Measurements from ENCODE around the gene SORCS2. TPM values are rescaled to one million over a fixed set of nuclear protein-coding genes. Genes with fewer than 3 reads are reported as not detected.

The SORCS2 gene
- total RNA-seq, 4 donors from 2014 or later: 1.1 to 2.5 (median 2.0) TPM

DNA sequence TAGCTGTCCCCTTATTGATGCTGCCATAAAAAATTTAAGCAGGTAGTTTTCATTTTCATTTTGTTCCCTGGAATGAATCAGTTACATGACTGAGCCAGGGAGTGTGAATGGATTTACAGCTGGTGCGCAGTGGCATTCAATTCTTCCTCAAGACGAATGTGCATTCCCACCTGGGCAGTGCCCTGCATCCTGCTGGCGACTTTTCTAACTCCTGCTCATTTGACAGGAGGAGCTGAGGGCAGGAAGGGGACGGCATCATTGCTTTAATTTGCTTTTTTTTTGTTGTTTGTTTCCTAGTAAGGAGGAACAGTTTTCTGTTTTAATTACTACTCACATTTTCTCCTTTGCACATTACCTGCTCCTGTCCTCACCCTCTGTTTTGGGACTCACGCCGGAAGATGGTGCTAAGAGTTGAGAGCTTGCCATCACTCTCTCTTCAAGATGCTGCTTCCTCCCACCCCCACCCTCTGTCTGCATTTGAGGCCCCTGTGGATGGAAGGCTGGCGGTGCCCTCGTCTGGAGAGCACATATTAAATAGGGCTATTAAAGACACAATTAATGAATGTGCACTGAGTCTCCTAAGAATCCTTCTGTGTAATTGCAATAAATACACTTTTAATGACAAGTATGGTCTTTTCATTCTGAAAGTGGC is 206.6 kb downstream of the SORCS2 start:
- DNase-seq: no peak
- H3K4me1 ChIP-seq: peaks cover 4 to 24% (median 9%) of the 10 kb centered on the region in 3 donors
- intact Hi-C loops (cut with DNase I): no loop called here
- no peak for TF ChIP-seq POLR2A (IDR thresholded peaks at IDR 0.05)
- TF ChIP-seq CTCF (IDR thresholded peaks at IDR 0.05): no peak
- H3K27ac ChIP-seq: no peak overlapping the region
- H3K27me3 ChIP-seq: peaks cover 0 to 39% (median 0%) of the 10 kb centered on the region in 4 donors
- 73 to 80% methylated on average over 8 of the region's 8 CpGs for WGBS, 2 donors
- H3K9me3 ChIP-seq: no peaks in the 10 kb centered on the region
- no peaks in the 10 kb centered on the region for H3K36me3 ChIP-seq
- H3K4me3 ChIP-seq: no peak overlapping the region

DNA sequence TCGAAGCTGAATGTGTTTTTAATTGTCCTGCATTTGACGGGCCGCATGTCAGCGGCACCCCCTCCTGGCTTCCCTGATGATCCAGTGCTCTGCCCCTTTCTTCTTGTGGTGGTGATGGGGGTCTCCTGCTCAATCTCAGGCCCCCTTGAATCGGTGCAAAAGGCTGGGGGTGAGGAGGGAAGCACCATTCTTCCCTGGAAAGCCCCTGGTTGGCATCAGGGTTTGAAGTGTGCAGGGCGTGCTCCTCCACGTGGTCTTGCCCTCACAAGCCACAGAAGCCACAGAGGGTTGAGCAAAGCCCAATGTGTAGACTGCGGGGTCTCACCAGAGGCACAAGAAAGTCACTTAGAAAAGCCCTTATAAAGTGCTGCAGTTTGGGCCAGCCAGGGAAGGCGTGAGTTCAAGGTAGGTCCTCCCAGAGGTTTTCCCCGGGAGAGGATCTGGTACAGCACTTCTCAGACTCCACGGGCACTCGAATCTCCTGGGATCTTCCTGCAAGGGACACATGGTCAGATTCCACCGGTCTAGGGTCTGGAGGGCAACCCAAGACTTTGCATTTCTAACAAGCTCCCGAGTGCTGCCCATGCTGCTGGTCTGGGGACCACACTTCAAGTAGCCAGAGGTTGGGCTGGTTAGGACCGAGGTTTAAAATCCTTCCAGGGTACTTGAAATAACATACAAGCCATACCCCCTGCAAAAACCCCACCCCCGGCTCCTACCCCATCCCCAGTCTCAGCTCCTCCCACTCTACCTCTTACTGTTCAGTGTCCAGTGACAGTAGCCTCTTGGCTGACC is 207.3 kb downstream of the SORCS2 start:
- Histone ChIP-seq H3K4me1 (peaks cover 4 to 24% (median 9%) of the 10 kb centered on the region in 3 donors), H3K4me3 (no peak overlapping the region), H3K36me3 (no peaks in the 10 kb centered on the region), H3K9me3 (no peaks in the 10 kb centered on the region), H3K27ac (no peak overlapping the region), H3K27me3 (peaks cover 0 to 32% (median 0%) of the 10 kb centered on the region in 4 donors)
- DNase-seq: no peak
- 66 to 82% methylated on average over 6 to 13 of the region's 16 CpGs for WGBS, 2 donors
- TF ChIP-seq POLR2A (IDR thresholded peaks at IDR 0.05): no peak
- no peak for TF ChIP-seq CTCF (IDR thresholded peaks at IDR 0.05)
- intact Hi-C loops (cut with DNase I): no loop called here

- H3K4me1 ChIP-seq: peaks cover 4 to 24% (median 9%) of the 10 kb centered on the region in 3 donors
- TF ChIP-seq CTCF (IDR thresholded peaks at IDR 0.05): no peak
- no peak for TF ChIP-seq POLR2A (IDR thresholded peaks at IDR 0.05)
- no peaks in the 10 kb centered on the region for H3K9me3 ChIP-seq
- 66 to 88% methylated on average over 2 of the region's 2 CpGs for WGBS, 2 donors
- no peak for DNase-seq
- no peak overlapping the region for H3K4me3 ChIP-seq
- H3K27ac ChIP-seq: no peak overlapping the region
- peaks cover 0 to 23% (median 0%) of the 10 kb centered on the region in 4 donors for H3K27me3 ChIP-seq
- H3K36me3 ChIP-seq: no peaks in the 10 kb centered on the region
- intact Hi-C loops (cut with DNase I): no loop called here
These were observed 208.4 kb downstream of the SORCS2 start for GRCh38 chr4:7400671-7401298.

DNA sequence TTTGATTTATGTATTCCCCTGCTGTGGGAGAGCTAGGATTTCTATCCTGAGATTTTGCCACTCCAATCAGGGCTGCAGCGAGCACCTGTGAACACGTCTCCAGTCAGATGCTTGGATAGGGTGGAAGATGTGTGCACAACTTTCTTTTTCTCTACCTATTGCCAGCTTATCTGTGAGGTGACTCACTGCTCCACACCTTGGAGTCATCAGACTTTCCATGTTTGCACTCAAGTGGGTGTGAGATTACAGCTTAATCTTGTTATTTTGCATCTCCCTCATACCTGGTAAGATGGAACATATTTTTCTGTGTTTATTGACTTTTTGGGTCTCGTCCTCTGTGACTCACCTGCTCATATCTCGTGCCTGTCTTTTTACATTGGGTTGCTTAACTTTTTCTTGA is 210.2 kb downstream of the SORCS2 start:
- H3K4me1 ChIP-seq: peaks cover 2 to 13% (median 5%) of the 10 kb centered on the region in 3 donors
- H3K9me3 ChIP-seq: no peaks in the 10 kb centered on the region
- H3K4me3 ChIP-seq: no peak overlapping the region
- H3K27ac ChIP-seq: no peak overlapping the region
- no peak for DNase-seq
- no peak for TF ChIP-seq CTCF (IDR thresholded peaks at IDR 0.05)
- TF ChIP-seq POLR2A (IDR thresholded peaks at IDR 0.05): no peak
- 18 to 26% methylated on average over 4 of the region's 4 CpGs for WGBS, 2 donors
- H3K36me3 ChIP-seq: no peaks in the 10 kb centered on the region
- intact Hi-C loops (cut with DNase I): no loop called here
- peaks cover 0 to 15% (median 0%) of the 10 kb centered on the region in 4 donors for H3K27me3 ChIP-seq

DNA sequence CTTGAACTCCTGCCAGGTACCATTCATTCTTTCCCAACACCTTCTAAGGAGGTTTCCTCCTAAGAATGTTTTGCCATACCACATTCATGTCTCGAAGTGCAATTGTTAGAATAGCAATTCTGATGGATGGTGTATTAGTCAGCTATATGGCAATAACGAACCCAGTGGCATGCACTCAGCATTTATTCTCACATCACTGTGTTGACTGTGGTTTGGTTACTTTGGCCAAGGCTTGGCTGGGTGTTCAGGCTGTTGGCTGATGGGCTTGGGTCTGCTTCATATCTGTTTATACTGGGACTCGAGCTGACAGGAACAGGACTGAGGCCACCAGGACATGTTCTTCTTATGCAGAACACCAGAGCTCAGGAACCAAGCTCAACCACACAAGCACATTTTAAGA is 210.7 kb downstream of the SORCS2 start:
- Histone ChIP-seq H3K9me3 (peaks cover 0 to 3% (median 0%) of the 10 kb centered on the region in 3 donors), H3K4me3 (no peak overlapping the region), H3K27ac (no peak overlapping the region), H3K4me1 (peaks cover 0 to 8% (median 5%) of the 10 kb centered on the region in 3 donors), H3K36me3 (no peaks in the 10 kb centered on the region), H3K27me3 (peaks cover 0 to 13% (median 0%) of the 10 kb centered on the region in 4 donors)
- TF ChIP-seq POLR2A (IDR thresholded peaks at IDR 0.05) (no peak), CTCF (IDR thresholded peaks at IDR 0.05) (no peak)
- intact Hi-C loops (cut with DNase I): no loop called here
- WGBS, 2 donors: 15 to 24% methylated on average over 2 to 3 of the region's 3 CpGs
- DNase-seq: no peak

All from esophagus squamous epithelium (tissue), 5 donors.